ENCODE measurements around the gene MYO7B.

Gene MYO7B

DNA sequence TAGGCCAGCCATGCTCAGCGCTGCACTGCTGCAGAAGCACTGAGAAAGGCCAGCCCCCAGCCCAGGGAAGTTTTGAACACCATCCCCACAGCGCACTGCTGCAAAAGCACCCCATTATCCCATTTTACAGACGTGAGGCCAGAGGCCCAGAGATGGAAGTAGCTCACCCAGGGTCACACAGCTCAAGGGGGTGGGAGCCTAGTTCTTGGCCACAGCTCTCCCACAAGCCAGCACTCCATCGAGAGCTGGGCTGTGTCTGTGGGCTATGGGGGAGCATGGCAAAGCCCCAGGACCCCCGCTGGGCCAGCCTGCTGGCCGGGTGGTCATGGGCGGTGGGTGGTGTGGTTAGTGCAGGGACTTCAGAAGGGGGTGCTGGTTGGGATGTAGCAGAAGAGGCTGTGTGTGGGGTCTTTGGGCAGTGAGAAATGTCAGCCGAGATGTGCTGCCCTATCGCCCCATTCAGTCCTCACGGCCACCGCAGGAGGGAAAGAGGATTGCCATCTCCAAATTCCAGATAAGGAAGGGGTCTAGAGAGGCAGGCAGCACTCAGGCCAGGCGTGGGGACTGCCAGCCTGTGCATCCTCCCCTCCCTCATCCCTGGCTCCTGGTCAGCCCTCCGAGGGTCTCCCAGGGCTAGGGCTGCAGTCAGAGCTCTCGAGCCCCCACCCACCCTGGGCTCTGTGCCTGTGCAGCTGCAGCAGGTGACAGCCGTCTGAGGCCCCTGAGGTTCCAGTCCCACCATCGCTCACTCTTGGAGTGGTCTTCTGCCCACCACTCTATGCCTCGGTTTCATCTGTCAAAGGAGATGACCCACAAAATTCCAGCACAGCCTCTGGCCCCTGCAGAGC lies 93.5 kb downstream of the MYO7B start:
- no peak for FAIRE-seq

DNA sequence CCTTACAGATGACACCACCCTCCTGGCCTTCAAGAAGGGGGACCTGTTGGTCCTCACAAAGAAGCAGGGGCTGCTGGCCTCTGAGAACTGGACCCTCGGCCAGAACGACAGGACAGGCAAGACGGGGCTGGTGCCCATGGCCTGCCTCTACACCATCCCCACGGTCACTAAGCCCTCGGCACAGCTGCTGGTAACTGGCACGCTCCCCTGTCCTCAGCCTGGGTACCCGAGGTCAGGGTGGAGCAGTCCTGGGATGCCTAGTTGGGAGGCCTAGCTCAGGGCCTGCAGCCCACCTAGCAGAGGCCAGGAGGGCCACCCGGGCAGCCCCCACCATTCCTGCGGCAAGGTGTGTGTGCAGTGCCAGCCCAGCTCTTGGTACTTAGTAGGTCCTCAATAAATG lies 94.2 kb downstream of the MYO7B start:
- FAIRE-seq: no peak

DNA sequence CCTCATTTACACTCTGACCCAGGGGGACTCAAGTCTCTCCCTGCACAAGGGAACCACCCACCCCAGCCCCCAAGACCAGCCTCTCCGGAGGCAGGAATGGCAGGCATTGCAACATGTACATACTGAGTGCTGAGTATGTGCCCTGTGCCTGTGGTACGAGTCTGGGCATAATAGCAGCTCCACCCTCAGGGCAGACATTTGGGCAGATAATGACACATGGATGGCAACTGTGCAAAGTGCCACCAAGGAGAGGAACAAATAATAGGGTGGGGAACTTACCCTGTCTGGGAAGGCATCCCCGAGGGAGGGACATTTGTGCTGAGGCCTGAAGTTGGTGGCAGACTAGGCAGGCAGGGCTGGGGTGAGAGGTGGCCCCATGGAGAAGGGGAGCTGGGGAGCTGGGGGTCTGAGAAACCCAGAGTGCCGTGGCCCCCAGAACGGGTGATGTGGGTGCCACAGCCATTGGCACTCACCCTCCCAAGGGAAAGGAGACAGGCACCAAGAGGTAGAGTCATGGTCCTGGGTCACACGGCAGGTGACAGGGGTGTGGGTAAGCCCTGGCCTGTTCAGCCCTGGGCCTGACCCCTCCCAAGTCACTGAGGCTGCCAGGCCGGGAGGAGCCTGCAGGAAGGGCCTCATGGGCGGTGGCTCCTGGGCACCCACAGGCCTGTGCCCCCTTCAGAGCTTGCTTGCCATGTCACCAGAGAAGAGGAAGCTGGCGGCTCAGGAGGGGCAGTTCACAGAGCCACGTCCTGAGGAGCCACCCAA lies 94.8 kb downstream of the MYO7B start:
- FAIRE-seq: no peak

DNA sequence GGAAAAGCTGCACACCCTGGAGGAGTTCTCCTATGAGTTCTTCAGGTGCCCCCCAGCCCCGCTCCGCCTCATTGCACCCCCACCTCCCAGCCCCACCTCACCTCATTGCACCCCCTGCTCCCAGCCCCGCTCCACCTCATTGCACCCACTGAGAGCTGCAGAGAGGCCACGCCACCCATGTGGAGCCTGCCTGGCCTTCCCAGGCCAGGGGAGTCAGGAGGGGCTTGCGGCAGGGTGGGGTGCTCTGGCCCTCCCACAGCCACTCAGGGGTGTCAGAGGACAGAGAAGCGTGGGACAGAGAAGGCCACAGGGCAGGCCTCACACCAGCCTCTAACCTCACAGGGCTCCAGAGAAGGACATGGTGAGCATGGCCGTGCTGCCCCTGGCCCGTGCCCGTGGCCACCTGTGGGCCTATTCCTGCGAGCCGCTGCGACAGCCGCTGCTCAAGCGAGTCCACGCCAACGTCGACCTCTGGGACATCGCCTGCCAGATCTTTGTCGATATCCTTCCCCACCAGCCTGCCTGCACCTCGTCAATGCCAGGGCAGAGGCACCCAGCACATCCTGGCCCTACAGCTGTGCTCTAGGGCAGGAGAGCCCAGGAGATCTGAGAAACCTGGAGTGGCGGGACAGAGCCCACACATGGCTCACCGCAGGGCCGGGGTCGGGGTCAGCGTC lies 95.5 kb downstream of the MYO7B start:
- no peak for FAIRE-seq

DNA sequence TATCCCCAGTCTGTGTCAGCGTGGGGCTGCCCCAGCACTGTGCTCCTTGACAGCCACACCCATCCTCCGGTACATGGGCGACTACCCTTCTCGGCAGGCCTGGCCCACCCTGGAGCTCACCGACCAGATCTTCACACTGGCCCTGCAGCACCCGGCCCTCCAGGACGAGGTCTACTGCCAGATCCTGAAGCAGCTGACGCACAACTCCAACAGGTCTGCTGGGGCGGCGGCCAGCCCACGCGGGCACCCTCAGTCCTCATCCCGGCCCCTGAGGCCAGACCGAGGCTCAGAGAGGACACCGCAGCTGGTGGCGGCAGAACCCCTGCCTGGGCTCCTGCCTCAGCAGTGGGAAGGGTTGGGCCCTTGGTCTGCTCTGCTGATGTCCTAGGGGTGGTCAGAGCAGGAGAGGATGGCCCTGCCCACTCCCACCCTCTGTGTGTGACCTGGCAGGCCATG lies 96.1 kb downstream of the MYO7B start:
- FAIRE-seq: no peak

DNA sequence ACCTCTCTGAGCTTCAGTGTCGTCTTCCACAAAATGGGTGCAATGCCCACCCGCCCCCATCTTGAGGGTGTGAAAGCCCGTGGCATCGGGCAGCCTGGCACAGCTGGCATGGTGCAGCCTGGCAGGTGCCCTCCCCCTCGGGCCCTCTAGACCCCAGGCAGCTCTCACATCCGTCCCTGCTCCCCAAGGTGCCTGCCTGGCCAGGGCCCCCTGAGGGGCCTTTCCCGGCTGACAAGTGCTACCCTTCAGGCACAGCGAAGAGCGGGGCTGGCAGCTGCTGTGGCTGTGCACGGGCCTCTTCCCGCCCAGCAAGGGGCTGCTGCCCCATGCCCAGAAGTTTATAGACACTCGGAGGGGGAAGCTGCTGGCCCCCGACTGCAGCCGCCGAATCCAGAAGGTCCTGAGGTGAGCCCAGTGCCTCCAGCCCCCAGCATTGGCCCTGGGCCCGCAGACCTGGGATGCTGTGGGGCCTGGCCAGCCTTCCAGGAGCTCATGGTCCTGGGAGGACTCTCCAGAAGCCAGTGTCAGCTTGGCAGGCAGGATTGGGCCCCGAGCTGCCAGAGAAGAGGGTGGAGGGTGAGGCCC lies 96.6 kb downstream of the MYO7B start:
- FAIRE-seq: no peak

DNA sequence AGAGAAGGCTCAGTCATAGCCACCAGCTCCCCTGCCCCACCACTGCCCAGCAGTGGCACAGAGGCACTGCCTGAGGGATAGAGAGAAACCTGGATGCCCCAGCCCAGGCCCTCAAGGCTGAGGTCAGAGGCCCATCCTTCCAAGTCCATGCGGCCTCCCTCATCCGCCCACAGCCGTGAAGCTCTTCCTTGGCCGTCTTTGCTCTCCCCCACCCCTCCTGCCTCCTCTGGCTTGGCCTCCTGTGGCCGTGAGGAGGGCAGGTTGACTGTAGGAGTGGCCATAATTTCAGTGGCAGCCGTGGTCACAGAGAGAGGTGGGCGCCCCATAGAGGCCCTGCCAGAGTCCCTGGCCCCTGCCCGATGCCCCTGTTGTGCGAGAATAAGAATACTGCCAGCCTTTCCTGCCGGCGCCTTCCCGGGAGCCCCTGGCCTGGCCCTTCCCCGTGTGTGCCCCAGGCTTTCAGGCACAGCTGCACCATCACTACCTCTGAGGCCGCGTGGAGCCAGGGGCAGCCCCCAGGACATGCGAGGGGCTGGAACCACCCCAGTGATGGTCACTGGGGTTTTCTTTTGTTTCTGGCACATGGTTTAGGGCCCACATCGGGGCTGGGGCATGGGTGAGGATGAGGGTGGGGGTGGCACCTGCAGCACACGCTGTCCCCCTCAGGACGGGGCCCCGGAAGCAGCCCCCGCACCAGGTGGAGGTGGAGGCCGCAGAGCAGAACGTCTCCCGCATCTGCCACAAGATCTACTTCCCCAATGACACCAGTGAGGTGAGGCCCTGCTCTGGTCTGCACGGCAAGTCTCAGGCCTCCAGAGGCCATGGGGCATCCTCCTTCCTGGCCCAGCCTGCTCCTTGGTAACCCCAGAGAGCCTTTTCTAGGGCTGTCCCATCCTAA lies 97.4 kb downstream of the MYO7B start:
- no peak for FAIRE-seq

DNA sequence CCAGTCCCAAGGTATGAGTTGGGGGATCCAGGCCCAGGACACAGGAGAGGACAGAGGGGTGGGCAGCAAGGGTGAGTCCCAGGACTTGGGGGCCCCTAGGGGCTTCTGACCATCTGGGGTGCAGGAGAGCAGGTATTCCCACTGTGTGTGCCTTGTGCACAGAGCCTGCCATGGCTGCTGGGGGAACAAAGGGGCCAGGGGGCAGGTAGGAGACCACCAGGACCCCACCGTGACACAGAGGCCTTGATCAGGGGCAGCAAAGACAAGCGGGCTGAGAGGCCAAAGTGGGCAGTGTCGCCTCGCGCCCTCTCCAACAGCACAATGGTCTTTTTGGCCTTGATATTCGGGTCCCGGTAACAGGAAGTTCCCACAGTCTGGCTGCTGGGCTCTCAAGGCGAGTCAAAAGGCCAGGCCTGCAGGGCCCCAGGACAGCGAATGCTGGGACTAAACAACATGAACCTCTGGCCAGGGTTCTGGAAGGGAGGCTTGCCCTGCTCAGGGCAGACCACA lies 98.1 kb downstream of the MYO7B start:
- no peak for FAIRE-seq

DNA sequence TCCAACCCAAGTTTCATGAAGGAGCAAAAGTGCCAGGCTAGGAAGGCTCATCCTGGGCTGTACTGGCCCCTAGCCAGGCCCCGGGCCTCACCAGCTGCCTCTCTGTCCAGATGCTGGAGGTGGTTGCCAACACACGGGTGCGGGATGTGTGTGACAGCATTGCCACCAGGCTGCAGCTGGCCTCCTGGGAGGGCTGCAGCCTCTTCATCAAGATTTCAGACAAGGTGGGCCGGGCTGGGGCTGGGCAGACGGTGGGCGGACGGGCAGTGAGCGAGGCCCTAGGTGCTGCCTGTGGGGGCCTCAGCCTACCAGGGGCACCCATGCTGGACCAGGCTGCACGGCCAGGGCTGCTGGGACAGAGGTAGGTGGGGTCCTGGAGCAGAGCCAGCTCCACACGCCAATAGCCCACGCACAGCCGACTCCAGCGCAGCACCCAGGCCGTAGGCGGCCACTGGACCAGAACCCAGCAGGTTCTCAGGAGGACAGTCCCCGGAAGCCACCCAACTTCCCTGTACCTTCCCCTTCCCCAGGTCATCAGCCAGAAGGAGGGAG lies 98.7 kb downstream of the MYO7B start:
- FAIRE-seq: no peak

DNA sequence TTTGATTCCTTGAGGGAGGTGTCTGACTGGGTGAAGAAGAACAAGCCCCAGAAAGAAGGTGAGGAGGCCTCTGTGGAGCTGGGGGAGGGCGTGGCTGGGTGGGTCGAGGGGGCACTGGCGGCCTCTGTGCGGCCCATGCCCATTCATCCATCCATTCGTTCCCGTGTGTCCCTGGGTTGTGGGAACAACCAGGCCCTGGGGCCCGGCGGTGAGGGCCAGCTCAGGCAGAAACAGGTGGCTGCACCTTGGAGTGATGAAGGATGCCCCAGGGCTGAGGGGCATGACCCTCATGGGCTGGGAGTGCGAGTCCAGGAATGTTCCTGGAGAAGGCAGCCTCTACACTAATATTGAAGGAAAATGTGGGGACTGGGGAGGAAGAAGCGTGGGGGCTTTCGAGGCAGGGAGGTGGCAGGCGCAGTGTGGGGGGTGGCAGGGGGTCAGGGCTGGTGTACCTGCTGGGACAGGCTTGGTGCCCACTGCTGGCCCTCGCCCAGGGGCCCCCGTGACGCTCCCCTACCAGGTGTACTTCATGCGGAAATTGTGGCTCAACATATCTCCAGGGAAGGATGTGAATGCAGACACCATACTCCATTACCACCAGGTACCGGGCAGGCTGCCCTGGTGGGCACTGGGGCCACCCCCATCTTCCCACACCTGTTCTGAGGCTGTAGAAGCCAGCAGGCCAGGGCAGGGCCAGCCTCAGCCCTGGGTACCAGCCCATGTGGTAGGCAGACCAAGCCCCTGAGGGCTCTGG lies 99.3 kb downstream of the MYO7B start:
- FAIRE-seq: no peak

DNA sequence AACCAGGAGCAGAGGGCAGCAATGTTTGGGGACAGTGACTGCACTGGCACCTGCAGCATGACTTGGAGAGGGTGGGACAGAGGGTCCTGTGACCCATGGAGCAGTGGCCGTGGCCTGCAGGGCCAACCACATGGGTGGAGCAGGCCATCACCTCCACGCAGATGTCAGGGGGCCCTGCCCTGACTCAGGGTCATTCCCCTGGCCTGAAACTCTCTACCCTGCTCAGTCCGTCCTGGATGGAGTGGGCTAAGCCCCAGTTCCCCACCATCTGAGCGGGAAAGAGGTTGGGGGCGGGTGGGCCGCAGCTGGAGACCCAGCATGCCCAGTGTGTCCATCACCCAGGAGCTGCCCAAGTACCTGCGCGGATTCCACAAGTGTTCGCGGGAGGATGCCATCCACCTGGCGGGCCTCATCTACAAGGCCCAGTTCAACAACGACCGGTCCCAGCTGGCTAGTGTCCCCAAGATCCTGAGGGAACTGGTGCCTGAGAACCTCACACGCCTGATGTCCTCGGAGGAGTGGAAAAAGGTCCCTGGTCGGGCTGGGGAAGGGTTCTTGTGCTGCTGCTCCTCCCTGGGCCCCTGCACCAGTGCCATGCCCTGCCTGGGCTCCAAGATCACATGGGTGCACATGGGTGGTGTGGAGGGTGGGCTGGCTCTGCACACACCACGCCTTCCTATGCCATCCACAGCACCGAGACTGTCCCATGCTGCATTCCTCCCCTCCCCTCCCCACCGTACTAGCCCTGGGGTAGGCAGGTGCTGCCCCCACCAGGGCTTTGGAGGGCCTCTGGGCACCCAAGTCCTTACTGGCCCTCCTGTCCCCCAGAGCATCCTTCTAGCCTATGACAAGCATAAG lies 100.1 kb downstream of the MYO7B start:
- FAIRE-seq: no peak

DNA sequence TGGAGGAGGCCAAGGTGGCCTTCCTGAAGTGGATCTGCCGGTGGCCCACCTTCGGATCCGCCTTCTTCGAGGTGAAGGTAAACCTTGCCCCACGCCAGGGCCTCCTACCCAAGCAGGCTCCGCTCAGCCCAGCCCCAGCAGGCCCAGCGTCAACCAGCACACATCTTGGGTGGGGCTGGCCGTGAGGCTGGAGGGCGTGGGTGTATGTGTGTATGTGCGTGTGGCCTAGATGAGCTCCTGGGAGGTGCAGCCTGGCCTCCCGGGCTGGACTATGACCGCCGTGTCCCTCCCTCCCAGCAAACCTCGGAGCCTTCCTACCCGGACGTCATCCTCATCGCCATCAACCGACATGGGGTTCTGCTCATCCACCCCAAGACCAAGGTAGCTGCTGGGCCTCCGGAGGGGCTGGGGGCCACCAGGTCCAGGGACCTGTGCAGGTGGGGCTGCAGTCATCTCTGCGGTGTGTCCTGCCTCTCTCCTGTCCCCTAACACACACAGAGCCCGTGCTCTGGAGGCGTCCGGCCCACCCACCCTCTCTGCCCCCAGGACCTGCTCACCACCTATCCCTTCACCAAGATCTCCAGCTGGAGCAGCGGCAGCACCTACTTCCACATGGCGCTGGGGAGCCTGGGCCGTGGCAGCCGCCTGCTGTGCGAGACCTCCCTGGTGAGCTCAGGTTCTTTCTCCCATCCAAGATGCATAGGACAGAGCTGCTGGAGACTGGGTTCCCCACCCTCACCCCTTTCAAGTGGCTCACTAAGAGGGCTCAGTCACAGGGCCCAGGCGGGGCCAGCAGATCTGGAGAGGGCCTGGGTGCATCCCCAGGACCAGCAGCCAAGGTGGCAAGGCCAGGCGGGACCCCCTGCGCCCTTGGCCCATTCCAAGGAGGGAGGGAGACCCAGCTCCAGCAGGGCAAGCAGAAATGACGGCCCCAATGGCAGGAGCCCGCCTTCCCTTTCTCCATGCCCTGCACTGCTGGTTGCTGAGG lies 101.1 kb downstream of the MYO7B start:
- no peak for FAIRE-seq

DNA sequence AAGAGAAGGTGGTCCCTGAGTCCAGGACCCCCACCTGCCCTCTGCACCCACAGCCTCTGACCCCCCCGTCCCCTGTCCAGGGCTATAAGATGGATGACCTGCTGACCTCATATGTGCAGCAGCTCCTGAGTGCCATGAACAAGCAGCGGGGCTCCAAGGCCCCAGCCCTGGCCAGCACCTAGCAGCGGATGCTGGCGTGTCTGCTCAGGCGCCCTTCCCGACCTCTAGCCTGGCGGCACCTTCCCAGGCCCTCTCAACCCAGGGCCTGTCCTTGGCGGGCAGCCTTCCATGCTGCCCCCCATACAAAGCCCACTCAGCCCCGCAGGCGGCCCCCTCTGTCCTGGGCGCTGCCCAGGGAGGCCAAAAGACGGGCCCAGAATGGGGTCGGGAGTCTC lies 101.8 kb downstream of the MYO7B start:
- no peak for FAIRE-seq

DNA sequence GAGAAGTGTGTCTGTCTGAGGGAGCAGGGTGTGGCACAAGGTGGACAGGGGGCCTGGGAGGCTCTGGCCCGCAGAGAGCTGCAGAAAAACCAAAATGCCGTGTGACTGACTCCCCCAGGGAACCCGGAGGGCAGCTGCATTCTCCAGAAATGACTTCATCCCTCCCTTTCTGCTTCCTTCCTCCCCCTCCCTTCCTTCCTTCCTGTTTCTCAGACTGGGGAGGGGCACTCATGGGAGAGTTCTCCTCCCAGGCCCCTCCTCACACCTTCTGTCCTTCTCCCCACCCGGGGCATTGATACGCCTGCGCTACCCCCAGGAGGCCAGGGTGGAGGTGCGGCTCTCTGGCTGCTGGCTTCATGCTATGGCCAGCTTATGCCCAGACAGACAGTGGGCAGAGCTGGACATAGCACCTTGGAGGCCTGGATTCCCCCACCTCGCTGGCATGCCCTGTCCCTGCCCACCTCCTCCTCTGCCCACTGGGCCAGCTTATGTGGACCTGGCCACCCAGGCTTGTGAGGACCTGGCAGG lies 102.3 kb downstream of the MYO7B start:
- FAIRE-seq: no peak

DNA sequence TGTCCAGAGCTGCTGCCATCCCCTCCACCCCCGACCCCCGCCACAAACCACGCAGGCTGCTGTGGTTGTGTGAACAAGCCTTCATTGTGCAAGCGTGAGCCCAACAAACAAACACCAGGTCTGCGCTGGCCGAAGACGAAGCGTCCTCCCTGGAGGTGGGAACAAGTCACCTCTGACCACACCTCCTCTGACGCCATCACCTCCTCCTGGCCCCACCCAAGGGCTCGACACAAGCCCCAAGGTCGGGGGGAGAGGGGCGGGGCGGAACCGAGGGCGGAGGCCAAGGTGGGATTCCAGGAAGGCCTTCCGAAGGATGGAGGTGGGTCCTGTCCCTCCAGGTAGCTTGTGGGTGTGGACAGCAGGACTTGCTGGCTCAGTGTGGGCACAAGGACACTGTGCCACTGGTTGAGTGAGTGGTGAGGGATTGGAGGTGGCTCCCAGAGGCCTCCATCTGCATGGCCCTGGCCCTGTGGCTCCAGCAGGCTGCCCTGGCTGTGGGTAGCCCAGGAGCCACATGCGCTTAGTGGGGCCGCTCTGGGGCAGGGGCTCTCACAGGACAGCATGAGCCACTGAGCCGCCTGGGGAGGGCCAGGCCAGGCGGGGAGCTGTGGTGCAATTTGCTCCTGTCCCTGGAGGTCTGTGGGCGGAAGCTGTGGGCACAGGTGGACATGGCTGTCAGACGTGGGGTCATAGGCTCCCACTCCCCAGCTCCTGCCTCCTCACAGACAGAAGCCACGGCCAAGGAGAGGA lies 103.1 kb downstream of the MYO7B start:
- FAIRE-seq: no peak

DNA sequence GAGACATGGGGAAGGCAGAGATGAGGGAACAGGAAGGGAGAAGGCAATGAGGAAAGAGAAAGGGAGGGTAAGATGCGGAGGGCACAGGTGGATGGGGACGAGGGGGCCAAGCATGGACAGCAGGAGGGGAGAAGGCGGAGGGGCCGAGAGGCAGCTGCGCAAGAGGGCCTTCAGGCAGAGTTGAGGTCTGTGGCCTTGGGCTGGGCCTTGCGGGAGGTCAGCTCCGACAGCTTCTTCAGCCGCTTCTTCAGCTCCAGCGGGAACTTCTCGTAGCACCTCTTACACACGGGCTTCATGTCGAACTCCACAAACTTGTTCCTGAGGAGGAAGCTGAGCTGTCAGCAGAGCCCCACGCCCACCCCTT lies 103.6 kb downstream of the MYO7B start:
- no peak for FAIRE-seq
